HepG2 (cell line): ENCODE measurements around the gene PIGBOS1. TPM values are rescaled to one million over a fixed set of nuclear protein-coding genes. Genes with fewer than 3 reads are reported as not detected.

Experiments used
- ARHGAP35 ChIP-seq: sonication (generic); formaldehyde crosslinking; IDR thresholded peaks from 2 replicates; pipeline ENCODE4 v1.9.0; 2022; ENCODE audit warnings: mild to moderate bottlenecking, inconsistent platforms, moderate library complexity, missing genetic modification reagents, borderline replicate concordance
- BRCA1 ChIP-seq: sonication (generic); formaldehyde crosslinking; IDR thresholded peaks from 2 replicates; pipeline ENCODE4 v1.4.0; 2020; ENCODE audit warnings: missing genetic modification reagents
- E2F1 ChIP-seq: sonication (generic); formaldehyde crosslinking; IDR thresholded peaks from 2 replicates; pipeline ENCODE4 v1.5.0; 2020; ENCODE audit warnings: missing genetic modification reagents
- ESRRA ChIP-seq: sonication (generic); formaldehyde crosslinking; IDR thresholded peaks from 2 replicates; pipeline ENCODE4 v1.5.1; 2020; ENCODE audit warnings: mild to moderate bottlenecking, low read depth, missing genetic modification reagents
- GABPB1 ChIP-seq: IDR thresholded peaks from 2 replicates; pipeline ENCODE4 v1.6.1; 2016; ENCODE audit warnings: mild to moderate bottlenecking, missing genetic modification reagents, moderate library complexity, missing compliant biosample characterization
- GATA4 ChIP-seq: sonication (generic); IDR thresholded peaks from 2 replicates; pipeline ENCODE4 v1.6.1; 2016; ENCODE audit warnings: antibody characterized with exemption, low read depth, borderline replicate concordance
- HOXA3 ChIP-seq: sonication (generic); formaldehyde crosslinking; IDR thresholded peaks from 2 replicates; pipeline ENCODE4 v1.5.0; 2020; ENCODE audit warnings: missing genetic modification reagents
- NFKBIZ ChIP-seq: IDR thresholded peaks from 2 replicates; pipeline ENCODE4 v1.6.1; 2018; ENCODE audit warnings: missing genetic modification reagents, missing compliant biosample characterization
- NONO ChIP-seq, 2 experiments: fragments of 450-650 bp in 1 of 2; sonication (generic) in 1 of 2; formaldehyde crosslinking in 1 of 2; IDR thresholded peaks in 1 of 2; conservative IDR thresholded peaks in 1 of 2; 2 replicates each; pipeline versions ENCODE4 v1.6.1 to v1.8.0; 2017 to 2022; ENCODE audit warnings: mild to moderate bottlenecking in 1 of 2, missing genetic modification reagents in 1 of 2, moderate library complexity in 1 of 2
- SRF ChIP-seq: IDR thresholded peaks from 2 replicates; pipeline ENCODE4 v1.6.1; 2011; ENCODE audit warnings: mild to moderate bottlenecking, low read depth, low read length, moderate library complexity
- TBX2 ChIP-seq: sonication (generic); formaldehyde crosslinking; IDR thresholded peaks from 2 replicates; pipeline ENCODE4 v1.5.0; 2020; ENCODE audit warnings: missing genetic modification reagents, mild to moderate bottlenecking, borderline replicate concordance
- TBX3 ChIP-seq: fragments of 450-650 bp; IDR thresholded peaks from 2 replicates; pipeline ENCODE4 v1.6.1; 2017; ENCODE audit warnings: antibody characterized with exemption, mild to moderate bottlenecking, inconsistent platforms, borderline replicate concordance
- YEATS4 ChIP-seq: sonication (generic); formaldehyde crosslinking; IDR thresholded peaks from 2 replicates; pipeline ENCODE4 v1.4.0; 2020; ENCODE audit warnings: missing genetic modification reagents, borderline replicate concordance
- ZBED4 ChIP-seq: sonication (generic); formaldehyde crosslinking; IDR thresholded peaks from 2 replicates; pipeline ENCODE4 v1.4.0; 2020; ENCODE audit warnings: missing genetic modification reagents, borderline replicate concordance
- ZBTB1 ChIP-seq: sonication (generic); formaldehyde crosslinking; IDR thresholded peaks from 2 replicates; pipeline ENCODE4 v1.4.0; 2020; ENCODE audit warnings: missing genetic modification reagents, borderline replicate concordance
- ZFAT ChIP-seq: sonication (generic); formaldehyde crosslinking; conservative IDR thresholded peaks from 2 replicates; pipeline ENCODE4 v1.8.1; 2023; ENCODE audit warnings: missing genetic modification reagents, inconsistent platforms
- ZFP91 ChIP-seq: sonication (generic); formaldehyde crosslinking; IDR thresholded peaks from 2 replicates; pipeline ENCODE4 v1.9.0; 2022; ENCODE audit warnings: missing genetic modification reagents, mild to moderate bottlenecking, borderline replicate concordance
- ZNF513 ChIP-seq: sonication (generic); formaldehyde crosslinking; conservative IDR thresholded peaks from 2 replicates; pipeline ENCODE4 v1.5.0; 2020; ENCODE audit warnings: missing genetic modification reagents
- ZNF749 ChIP-seq: sonication (generic); formaldehyde crosslinking; IDR thresholded peaks from 2 replicates; pipeline ENCODE4 v1.8.0; 2022; ENCODE audit warnings: mild to moderate bottlenecking, missing genetic modification reagents, moderate library complexity, borderline replicate concordance
- ZNF816 ChIP-seq: sonication (generic); formaldehyde crosslinking; IDR thresholded peaks from 2 replicates; pipeline ENCODE4 v1.8.0; 2022; ENCODE audit warnings: missing genetic modification reagents, mild to moderate bottlenecking, borderline replicate concordance
- polyA plus RNA-seq, 8 experiments: library from polyadenylated mRNA; depleted of rRNA in 3 of 8; stranded (reverse) in 7 of 8; unstranded in 1 of 8; fragments of >200 nt; fragmentation: Illumina TruSeq in 4 of 8; extraction: Trizol in 4 of 8; gene quantifications; 2 replicates each; pipeline versions ENCODE4 v1.2.1 to v1.2.3, GENCODE V29; 2011 to 2016; ENCODE audit warnings: low read depth in 4 of 8, missing spikeins in 1 of 8, mixed read lengths in 1 of 8; ENCODE audit not compliant: insufficient read depth in 1 of 8
- total RNA-seq, 5 experiments: library from RNA; depleted of rRNA; stranded (reverse); fragments of >200 nt; fragmentation: Illumina TruSeq; extraction: Trizol; gene quantifications; 2 replicates each; pipeline ENCODE4 v1.2.3, GENCODE V29; 2016; ENCODE audit warnings: low read depth in 1 of 5

The PIGBOS1 gene
- total and polyA plus RNA-seq, 2 of the 13 experiments (the other 11 are each of a cell fraction or from before 2014, with no cell fraction given): 14.8 to 22.1 TPM

GRCh38 chr15:55289746-55290527 is 29.0 kb downstream of the PIGBOS1 start, which contains the start of gene RAB27A (continued):
- no peak for TF ChIP-seq NONO (IDR thresholded peaks at IDR 0.05)
- TF ChIP-seq NONO (CRISPR knock-in tag; conservative IDR thresholded peaks at IDR 0.05): no peak
- 0 out of 2 replicates have a peak, but pooled peaks have one; percentile 56 for TF ChIP-seq BRCA1 (CRISPR knock-in tag)
- TF ChIP-seq ZBTB1: no peak
- no peak for TF ChIP-seq ARHGAP35
- TF ChIP-seq TBX2 (CRISPR knock-in tag): peak; percentile 61; the same call in 1 of the 2 replicates
- 0 out of 2 replicates have a peak, but pooled peaks have one; percentile 17 for TF ChIP-seq ZBED4 (CRISPR knock-in tag)
- TF ChIP-seq E2F1 (CRISPR knock-in tag): 0 out of 2 replicates have a peak, but pooled peaks have one; percentile 38
- 0 out of 2 replicates have a peak, but pooled peaks have one; percentile 39 for TF ChIP-seq ZFAT (CRISPR knock-in tag)
- peak; percentile 18; the same call in 1 of the 2 replicates for TF ChIP-seq ZFP91 (CRISPR knock-in tag)
- TF ChIP-seq SRF: peak; percentile 16; the same call in 1 of the 2 replicates
- TF ChIP-seq ZNF816 (CRISPR knock-in tag): no peak; the same call in 1 of the 2 replicates
- TF ChIP-seq ZNF749 (CRISPR knock-in tag): no peak
- peak; percentile 79 for TF ChIP-seq GABPB1 (CRISPR knock-in tag)
- peak; percentile 58; the same call in 1 of the 2 replicates for TF ChIP-seq YEATS4 (CRISPR knock-in tag)
- TF ChIP-seq NFKBIZ (CRISPR knock-in tag): 0 out of 2 replicates have a peak, but pooled peaks have one; percentile 41
- TF ChIP-seq GATA4: no peak
- TF ChIP-seq ESRRA: no peak
- TF ChIP-seq HOXA3 (CRISPR knock-in tag): 0 out of 2 replicates have a peak, but pooled peaks have one; percentile 35
- no peak for TF ChIP-seq ZNF513 (CRISPR knock-in tag)
- TF ChIP-seq TBX3: no peak
